Measurements from ENCODE around the gene ABCC6. TPM values are rescaled to one million over a fixed set of nuclear protein-coding genes. Genes with fewer than 3 reads are reported as not detected.
"Not testable (repeated sequence)": the region's sequence is repeated elsewhere in the genome, so short reads cannot be mapped to it uniquely, and the experiment has no call there.

Gene ABCC6
- total and polyA plus RNA-seq, 2 of the 13 experiments (the other 11 are each of a cell fraction or from before 2014, with no cell fraction given), result 82.4 to 105 TPM

GRCh38 chr16:16148000-16148599 is 75.2 kb downstream of the ABCC6 start (continued):
- TF ChIP-seq, protein P1, sequence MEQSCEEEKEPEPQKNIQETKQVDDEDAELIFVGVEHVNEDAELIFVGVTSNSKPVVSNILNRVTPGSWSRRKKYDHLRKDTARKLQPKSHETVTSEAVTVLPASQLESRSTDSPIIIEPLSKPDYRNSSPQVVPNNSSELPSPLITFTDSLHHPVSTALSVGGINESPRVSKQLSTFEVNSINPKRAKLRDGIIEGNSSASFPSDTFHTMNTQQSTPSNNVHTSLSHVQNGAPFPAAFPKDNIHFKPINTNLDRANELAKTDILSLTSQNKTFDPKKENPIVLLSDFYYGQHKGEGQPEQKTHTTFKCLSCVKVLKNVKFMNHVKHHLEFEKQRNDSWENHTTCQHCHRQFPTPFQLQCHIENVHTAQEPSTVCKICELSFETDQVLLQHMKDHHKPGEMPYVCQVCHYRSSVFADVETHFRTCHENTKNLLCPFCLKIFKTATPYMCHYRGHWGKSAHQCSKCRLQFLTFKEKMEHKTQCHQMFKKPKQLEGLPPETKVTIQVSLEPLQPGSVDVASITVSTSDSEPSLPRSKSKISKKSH (CRISPR knock-in tag; IDR thresholded peaks at IDR 0.05; ENCODE audit: borderline replicate concordance), result 0 out of 2 replicates have a peak, but pooled peaks have one; percentile 50
- TF ChIP-seq ZNF484 (CRISPR knock-in tag; IDR thresholded peaks at IDR 0.05; ENCODE audit: borderline replicate concordance, low read depth), result 0 out of 2 replicates have a peak, but pooled peaks have one; percentile 17
- TF ChIP-seq, protein P2, sequence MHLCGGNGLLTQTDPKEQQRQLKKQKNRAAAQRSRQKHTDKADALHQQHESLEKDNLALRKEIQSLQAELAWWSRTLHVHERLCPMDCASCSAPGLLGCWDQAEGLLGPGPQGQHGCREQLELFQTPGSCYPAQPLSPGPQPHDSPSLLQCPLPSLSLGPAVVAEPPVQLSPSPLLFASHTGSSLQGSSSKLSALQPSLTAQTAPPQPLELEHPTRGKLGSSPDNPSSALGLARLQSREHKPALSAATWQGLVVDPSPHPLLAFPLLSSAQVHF (CRISPR knock-in tag; IDR thresholded peaks at IDR 0.05), result 0 out of 2 replicates have a peak, but pooled peaks have one; percentile 12
- TF ChIP-seq, protein P3, sequence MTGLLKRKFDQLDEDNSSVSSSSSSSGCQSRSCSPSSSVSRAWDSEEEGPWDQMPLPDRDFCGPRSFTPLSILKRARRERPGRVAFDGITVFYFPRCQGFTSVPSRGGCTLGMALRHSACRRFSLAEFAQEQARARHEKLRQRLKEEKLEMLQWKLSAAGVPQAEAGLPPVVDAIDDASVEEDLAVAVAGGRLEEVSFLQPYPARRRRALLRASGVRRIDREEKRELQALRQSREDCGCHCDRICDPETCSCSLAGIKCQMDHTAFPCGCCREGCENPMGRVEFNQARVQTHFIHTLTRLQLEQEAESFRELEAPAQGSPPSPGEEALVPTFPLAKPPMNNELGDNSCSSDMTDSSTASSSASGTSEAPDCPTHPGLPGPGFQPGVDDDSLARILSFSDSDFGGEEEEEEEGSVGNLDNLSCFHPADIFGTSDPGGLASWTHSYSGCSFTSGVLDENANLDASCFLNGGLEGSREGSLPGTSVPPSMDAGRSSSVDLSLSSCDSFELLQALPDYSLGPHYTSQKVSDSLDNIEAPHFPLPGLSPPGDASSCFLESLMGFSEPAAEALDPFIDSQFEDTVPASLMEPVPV (CRISPR knock-in tag; IDR thresholded peaks at IDR 0.05), result 0 out of 2 replicates have a peak, but pooled peaks have one; percentile 37
- peak; percentile 76; the same call in 1 of the 2 replicates for TF ChIP-seq TOPORS (CRISPR knock-in tag; IDR thresholded peaks at IDR 0.05)
- peak; percentile 76; the same call in 1 of the 2 replicates for TF ChIP-seq TARDBP (CRISPR knock-in tag; IDR thresholded peaks at IDR 0.05)
- TF ChIP-seq ZNF687 (CRISPR knock-in tag; IDR thresholded peaks at IDR 0.05), result peak; percentile 21
- TF ChIP-seq, protein P4, sequence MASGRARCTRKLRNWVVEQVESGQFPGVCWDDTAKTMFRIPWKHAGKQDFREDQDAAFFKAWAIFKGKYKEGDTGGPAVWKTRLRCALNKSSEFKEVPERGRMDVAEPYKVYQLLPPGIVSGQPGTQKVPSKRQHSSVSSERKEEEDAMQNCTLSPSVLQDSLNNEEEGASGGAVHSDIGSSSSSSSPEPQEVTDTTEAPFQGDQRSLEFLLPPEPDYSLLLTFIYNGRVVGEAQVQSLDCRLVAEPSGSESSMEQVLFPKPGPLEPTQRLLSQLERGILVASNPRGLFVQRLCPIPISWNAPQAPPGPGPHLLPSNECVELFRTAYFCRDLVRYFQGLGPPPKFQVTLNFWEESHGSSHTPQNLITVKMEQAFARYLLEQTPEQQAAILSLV (CRISPR knock-in tag; IDR thresholded peaks at IDR 0.05; ENCODE audit: borderline replicate concordance), result 0 out of 2 replicates have a peak, but pooled peaks have one; percentile 6
- TF ChIP-seq, protein P5, sequence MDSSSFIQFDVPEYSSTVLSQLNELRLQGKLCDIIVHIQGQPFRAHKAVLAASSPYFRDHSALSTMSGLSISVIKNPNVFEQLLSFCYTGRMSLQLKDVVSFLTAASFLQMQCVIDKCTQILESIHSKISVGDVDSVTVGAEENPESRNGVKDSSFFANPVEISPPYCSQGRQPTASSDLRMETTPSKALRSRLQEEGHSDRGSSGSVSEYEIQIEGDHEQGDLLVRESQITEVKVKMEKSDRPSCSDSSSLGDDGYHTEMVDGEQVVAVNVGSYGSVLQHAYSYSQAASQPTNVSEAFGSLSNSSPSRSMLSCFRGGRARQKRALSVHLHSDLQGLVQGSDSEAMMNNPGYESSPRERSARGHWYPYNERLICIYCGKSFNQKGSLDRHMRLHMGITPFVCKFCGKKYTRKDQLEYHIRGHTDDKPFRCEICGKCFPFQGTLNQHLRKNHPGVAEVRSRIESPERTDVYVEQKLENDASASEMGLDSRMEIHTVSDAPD (CRISPR knock-in tag; IDR thresholded peaks at IDR 0.05), result peak; percentile 69; the same call in 1 of the 2 replicates
- TF ChIP-seq NONO, LCORL (IDR thresholded peaks at IDR 0.05): not testable (repeated sequence)
- peak; percentile 27; the same call in 1 of the 2 replicates for TF ChIP-seq NONO (CRISPR knock-in tag; conservative IDR thresholded peaks at IDR 0.05)
- 0 out of 2 replicates have a peak, but pooled peaks have one; percentile 1 for TF ChIP-seq LCORL (CRISPR knock-in tag; IDR thresholded peaks at IDR 0.05)
- peak; percentile 21; the same call in 1 of the 2 replicates for TF ChIP-seq ZNF768 (CRISPR knock-in tag; IDR thresholded peaks at IDR 0.05)
- TF ChIP-seq SMAD1 (CRISPR knock-in tag; IDR thresholded peaks at IDR 0.05; ENCODE audit: borderline replicate concordance, low read depth), result peak; percentile 5; the same call in 1 of the 2 replicates

Measured in HepG2 (cell line).